HG03439 (cell line): ENCODE data around the gene SRL.

ENCODE experiments used
- ATAC-seq: cut with Tn5 transposase; IDR thresholded peaks from one replicate; pipeline ENCODE4 v1.9.1; 2021; ENCODE audit warnings: mild to moderate bottlenecking, moderate library complexity; ENCODE audit not compliant: unreplicated experiment

Gene SRL

DNA sequence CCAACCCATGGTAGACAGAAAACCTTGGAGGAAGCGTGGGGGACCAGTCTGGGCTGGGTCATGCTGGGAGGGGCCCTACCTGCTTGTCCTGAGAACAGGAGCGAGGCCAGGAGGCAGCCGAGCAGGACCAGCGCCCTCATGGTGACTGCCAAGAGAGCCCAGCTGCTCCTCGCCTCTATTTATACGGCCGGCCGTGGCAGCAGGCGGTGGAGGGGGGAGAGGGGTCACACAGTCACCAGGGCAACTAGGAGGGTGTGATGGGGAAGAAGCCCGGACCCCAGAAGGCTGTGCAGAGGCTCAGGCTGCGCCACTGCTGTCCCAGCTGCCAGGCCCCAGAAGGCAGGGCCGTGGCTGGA, at the start of gene SRL:
TSS of gene SRL (minus strand) at position 153 of the 356 bp plus-strand sequence. CDS start at position 140, 13 bp downstream.
- no peak for ATAC-seq

DNA sequence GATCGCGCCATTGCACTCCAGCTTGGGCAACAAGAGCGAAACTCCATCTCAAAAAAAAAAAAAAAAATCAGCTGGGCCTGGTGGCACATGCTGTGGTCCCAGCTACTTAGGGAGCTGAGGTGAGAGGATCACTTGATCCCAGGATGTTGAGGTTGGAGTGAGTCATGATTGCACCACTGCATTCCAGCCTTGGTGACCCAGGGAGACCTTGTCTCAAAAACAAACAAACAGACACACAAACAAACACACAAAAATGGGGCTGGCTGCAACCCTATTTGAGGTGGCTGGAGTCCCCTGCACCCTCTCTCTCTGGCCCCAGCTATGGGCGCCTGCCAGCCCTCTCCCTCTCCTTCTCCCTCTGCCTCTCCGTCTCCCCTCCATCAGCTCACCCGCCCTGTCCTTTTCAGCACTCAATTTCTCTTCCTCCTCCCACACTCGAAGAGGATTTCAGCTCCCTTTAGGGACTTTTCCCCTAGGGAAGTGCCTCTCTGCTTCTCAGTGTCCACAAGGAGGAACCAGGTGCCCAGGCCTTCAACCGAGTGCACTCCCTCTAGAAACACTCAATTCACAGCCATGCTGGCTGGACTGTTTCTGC, 48.5 kb upstream of the SRL start:
- no peak for ATAC-seq

DNA sequence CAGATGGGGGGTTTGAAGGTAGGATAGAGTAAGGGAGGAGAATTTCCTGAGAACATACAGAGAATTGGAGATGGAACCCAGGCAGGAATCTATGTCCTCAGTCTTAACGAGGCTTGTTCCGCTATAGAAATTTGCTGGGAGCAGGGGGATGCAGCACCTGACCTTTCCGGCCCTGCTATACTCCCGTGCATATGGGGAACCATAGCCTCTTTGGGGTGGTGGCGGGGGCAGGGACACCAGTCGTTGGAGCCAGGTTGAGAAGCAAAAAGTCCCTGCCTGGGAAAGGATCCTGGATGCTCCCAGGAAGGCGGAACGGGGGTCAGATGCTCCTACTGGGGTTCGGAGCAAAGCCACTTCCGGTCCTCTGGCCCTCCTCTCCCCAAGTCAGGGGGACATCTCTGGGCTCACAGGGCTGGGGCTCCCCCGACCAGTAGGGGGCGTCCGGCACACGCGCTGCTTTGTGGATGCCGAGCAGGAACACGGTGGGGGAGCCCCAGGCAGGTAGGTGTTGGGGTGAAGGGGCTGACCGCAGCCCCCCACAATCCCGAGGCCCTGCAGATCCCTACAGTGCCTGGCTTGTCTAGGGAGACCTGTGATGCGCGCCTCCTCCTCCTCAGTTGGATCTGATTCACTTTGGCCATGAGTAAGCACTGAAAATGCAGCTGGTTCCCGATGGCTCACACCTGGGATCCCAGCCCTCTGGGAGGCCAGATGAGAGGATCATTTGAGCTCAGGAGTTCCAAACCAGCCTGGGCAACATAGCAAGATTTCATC, 46.5 kb upstream of the SRL start:
- peak; percentile 69 for ATAC-seq

DNA sequence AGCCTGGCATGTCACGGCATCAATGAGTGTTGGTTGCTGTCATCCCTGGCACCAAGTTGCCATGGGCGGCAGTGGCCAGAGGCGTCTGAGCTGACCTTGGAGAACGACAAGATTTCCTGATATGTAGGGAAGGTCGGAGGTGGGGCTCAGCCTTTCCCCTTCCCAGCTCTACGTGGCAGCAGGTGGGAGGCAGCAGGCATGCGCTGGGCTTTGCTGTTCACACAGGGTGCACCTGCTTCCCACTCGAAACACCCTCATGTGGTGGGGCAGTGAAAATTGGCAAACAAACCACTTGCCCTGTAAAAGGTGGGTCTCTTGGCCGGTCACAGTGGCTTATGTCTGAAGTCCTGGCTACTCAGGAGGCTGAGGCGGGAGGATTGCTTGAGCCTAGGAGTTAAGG, 43.3 kb upstream of the SRL start:
- ATAC-seq, result no peak

DNA sequence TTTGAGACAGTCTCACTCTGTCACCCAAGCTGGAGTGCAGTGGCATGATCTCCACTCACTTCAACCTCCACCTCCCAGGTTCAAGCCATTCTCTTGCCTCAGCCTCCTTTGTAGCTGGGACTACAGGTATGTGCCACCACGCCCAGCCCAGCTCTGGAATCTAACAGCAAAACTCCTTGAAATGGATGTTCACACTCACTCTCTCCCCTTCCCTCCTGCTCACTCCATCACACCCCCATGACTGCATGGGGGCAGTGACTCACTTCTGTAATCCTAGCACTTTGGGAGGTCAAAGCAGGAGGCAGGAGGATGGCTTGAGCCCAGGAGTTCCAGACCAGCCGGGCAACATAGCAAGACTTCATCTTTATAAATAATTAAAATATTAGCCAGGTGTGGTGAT, 42.1 kb upstream of the SRL start:
- ATAC-seq, result no peak

DNA sequence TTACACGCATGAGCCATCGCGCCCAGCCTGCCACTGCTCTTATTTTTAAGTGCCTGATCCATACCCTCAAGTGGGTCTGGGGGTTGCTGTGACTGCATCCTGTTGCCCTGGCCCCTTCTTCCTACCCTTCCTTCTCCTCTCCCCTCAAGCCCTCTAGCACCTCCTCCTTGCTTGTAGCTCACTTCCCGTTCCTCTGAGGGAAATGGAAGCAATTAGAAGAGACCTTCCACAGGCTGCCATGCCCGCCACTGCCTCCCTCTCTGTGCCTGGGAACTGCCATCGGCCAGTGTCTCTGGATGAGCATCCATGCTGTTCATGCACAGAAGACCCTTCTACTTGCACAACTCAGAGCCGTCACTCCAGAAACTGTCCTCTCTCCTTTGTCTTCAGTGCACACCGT, 41.6 kb upstream of the SRL start:
- no peak for ATAC-seq

DNA sequence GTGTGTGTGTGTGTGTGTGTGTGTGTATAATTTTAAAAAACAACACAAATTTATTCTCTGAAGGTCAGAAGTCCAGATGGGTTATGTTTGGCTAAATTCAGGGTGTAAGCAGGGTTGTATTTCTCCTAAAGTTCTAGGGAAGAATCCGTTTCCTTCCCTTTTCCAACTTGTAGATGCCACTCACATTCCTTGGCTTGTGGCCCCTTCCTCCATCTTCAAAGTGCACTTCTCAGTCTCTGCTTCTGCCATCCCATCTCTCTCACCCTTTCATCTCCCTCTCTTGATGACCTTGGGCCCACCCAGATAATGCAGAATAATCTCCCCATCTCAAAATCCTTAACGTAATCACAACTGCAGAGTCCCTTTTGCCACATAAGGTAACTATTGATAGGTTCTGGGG, 38.7 kb upstream of the SRL start:
- no peak for ATAC-seq

DNA sequence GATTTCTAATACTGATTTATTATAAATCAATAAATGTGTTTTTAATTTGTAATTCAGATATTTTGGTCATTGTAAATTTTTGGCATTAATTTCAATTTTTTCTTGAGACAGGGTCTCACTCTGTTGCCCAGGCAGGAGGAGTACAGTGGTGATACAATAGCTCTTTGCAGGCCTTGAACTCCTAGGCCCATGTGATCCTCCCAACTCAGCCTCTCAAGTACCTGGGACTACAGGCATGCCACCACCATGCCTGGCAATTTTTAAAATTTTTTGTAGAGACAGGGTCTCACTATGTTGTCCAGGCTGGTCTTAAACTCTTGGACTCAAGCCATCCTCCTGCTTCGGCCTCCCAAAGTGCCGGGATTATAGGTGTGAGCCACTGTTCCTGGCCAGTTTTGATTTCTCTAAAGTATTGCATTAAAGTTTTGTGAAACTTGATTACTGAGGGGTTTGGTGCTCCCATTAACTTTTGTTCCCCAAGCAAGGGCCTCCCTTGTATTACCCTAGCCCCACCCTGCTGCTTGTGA, 36.2 kb upstream of the SRL start:
- no peak for ATAC-seq

DNA sequence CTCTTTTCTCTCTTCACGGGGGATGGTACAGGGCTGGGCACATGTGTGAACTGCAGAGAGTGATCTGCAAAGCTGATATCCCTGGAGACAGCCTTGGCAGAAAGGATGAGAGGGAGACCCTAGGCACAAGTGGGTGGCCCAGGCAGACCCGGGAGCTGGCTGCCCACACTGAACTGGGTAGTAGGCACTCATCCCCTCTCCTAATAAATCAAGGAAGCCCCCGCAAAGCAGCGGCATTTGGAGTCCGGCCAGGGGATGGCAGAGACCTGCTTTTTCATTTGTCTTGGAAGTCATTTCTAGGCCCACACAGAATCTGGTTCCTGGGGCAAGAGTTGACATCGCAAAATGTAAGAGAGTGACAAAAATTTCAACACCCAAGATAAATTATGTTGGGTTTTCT, 34.0 kb upstream of the SRL start:
- ATAC-seq, result no peak

DNA sequence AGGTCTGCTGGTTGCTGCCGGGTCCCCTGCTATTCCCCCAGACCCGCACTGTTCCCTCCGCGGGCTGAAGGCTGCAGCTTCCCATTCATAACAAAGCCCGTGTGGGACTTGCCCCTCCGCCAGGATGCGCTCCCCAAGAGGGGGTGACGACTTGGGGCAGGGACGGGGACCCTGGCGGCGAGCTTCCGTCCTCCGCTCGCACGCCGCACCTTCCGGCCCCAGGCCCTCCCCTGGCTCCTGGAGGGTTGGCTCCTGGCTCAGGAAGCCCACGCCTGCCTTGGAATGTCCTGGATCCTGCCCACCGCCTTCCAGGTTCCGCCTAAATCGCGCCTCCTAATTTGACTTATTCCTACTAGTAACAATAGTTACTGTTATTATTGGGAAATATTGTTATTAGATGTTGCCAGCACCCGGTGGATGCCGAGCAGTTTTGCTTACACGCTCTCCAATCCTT, 32.0 kb upstream of the SRL start:
- ATAC-seq, result no peak

DNA sequence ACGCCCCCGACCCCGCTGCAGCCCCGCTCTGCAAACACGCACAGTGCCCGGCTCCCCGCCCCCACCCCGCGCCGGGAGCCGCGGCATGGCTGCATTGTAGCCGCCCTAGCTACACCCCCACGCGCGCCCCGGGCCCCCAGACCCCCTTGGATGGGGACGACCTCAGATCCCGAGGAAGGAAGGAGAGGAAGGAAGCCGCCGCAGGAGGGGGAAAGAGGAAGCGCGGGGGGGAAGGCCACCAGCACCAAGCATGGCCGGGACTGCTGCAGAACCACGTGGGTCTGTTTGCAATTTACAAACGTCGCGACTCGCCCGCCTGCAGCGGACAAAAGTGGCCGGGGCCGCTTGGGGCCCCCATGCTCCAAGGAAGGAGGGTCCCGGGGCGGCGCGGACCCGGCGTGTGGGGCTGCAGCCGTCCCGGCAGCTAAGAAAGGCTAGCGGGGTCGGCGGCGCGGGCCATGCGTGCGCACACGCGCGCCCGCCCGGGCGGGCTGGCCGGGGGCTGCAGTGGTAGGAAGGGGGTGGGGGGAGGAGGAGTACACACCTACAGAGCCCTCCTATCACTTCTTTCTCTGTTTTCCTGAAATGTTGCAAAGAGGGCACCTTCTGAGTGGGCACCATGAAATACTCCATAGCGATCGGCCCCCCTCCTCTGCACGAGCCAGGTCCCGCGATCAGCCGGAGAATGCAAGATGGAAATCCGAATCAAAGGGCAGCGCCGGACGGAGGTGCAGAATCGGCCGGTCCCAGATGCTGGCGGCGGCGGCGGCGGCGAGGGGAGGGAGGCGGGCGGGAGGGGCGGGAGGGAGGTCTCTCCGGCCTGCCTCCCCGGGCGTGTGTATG, 30.5 kb upstream of the SRL start:
- no peak for ATAC-seq

DNA sequence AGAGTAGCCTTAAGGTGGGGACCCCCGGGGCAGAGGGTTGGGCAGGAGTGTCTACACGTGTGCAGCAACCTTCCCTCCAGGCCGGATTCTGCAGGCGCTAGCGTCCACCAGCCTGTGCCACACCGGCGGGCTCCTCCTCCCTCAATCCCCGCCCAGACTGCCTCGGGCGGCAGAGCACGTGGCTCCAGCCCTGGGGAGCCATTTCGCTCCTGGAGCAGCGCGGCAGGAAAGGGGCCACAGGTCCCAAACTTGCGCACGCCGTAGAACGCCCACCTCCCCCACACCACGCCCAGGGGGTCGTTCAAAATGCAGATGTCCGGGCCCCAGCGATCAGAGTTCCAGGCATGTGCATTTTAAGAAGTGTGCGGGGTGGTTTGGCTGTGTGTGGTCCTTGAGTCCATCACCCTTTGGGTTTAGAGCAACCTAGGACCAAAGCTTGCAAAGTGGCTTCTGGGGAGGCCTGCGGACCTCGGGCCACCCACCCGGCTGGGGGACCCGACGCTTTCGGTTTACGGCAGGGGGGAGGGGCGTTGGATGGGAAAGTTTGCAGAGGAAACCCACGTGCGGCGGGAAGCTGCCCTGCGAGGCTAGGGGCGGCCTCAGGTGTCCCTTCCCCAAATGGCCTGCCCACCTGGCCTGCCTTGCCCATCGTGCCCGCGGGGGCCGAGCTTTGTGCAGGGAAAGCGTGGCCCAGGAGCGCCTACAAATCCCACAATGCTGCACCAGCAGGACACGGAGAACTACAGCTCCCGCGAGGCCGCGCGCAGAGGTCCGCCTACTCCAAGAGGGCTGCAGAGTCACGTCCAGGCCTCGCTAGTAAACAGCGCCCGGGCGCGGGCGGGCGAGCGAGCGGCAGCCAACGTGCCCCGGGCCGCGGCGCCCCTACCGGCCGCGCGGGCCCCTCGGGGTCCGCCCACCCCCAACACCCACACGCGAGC, 29.6 kb upstream of the SRL start:
- peak; percentile 55 for ATAC-seq

DNA sequence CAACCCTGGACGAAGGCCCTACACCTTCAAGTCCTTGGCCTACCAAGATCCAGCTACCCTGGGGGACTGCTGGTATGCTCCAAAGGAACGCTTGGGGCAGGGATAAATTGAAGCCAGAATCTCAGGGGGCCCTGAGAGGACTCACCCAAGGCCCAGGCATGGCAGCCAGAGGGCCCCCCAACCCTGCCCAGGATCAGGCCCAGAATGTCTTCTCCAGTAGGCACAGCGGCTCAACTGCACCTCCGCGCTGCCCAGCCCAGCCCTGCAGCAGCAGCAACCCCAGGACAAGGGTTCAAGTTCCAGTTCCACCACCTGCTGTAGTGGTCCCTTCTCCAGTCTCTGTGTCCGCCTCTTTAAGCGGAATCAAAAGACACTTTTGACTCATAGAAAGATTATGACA, 28.7 kb upstream of the SRL start:
- no peak for ATAC-seq

DNA sequence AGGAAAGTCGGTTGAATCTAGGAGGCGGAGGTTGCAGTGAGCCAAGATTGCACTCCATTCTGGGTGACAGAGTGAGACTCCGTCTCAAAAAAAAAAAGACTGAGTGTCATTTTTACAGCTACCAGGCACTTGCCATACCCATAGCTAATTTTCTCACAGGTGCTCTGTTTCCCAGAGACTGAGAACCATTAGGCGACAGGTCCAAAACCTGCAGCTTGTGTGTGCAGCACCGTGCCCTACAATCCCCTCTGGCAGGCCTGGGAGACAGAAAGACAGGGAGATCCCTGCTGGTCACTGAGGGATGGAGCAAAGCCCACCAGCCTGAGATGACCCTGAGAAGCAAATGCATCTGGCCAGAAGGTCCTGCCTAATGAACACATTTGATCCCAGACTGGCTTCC, 28.2 kb upstream of the SRL start:
- no peak for ATAC-seq

DNA sequence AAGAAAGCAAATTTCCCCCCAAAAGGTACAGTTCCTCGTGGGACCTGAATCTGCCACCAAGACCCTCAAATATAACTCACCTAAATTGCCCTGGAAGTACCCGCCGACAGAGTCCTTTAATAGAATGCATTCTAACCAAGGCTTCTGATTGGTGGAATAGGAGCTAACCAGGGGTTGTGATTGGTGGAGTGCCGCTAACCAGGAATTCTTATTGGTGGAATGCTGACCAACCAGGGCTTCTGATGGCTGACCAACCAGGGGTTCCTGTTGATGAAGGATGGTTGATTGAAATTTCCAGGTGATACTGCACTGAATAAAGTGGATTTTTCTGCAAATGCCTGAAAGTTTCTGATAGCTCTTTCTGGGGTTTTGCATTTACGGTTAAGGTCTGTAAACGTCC, 24.5 kb upstream of the SRL start:
- ATAC-seq, result no peak

DNA sequence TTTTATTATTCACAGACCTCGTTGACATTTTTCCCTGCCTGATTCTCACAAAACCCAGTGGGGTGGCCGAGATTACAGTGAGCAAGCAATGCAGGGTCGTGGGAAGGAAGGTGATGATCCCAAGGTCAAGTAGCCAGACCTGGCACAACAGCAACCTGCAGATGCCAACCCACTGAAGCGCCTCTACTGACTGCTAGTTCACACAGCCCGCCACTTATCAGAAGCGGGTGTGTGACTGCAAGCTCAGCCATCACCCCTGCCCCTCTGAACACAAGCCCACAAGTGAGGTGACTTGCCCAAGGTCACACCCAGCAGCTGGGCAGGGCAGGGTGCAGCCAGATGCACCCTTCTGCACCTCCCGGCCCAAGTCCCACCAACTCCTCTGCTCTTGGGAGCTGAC, 23.8 kb upstream of the SRL start:
- ATAC-seq, result no peak

DNA sequence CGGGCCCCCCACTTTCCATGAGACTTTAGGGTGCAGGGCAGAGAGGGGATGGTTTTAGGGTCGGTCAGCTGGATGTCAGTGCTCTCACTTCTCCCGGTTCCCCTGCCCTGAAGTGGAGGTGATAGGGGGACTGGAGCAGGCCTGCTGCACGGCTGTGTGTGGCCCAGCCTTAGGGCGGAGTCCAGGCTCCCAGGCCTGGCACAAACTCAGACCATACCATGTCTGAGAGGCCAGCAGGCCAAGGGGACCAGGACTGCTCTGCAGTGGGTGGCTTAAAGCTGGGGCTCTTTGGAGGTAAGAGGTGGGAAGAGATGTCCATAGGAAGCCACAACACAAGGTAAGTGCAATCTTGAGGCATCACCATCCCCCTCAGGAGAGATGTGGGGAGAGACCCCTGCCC, 22.7 kb upstream of the SRL start:
- ATAC-seq, result no peak

DNA sequence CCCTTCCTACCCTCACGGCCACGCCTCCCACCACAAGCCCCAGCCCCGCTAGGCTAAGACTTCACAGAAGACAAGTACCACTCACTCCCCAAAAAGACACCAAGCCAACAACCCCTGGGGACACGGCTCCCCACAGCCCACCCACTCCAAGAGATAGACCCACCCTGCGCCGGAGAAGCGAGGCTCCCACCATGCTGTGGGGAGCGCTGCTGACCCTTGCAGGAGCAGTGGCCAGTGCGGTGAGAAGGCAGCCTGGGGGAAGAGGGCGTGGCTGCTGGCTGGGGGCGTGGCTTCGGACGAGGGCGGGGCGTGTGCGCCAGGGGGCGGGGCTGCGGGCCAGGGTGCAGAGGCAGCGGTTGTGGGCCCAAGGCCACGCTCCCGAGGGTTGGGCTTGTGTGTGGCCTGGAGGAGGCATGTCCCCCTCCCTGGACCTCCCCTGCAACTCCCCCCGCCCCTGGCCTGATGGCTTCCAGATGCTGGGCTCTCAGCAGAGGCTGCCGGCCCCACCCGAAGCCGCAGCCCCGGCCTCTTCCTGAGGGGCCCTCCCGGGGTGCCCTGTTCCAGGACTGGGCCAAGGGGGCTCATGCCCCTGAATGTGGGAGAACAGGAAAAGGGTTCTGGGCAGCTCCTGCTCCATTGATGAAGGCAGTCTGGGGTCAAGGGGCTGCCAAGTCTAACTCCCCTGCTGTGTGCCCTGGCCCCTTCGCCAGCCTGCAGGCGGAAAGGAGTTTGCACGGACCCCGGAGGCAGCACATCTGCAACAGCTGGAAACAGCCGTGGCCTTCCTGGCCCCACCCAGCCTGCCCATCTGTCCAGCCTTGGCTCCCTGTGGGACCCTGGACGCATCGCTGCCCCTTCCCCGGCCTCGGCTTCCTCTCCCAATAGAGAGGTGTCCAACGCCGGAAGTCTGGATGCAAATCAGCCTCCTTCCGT, 21.9 kb upstream of the SRL start:
- ATAC-seq, result no peak

DNA sequence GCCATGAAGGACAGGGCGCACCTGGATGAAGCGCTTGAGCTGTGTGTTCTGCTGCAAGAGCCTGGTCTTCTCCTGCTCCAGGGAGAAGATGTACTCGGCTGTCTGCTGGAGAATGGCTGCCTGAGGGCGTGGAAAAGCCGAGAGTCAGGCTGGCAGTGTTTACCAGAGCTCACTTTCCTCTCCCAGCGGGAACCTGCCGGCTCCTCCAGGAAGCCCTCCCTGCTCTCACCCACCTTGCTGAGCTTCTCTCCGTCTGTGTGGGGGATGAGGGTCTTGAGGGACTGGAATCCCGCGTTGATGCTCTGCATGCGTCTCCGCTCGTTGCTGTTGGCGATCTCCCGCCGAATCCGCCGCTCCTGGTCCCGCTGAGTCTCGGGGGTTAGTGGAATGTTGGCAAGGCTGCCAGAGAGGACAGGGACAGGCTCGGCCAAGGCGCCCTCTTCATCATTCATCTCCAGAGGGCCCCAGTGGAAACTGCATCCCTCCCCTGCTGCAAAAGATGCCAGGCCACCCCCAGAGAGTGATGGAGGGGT, 20.5 kb upstream of the SRL start:
- no peak for ATAC-seq
